K562 (cell line): Measurements from ENCODE around the gene GAD1. TPM values are rescaled to one million over a fixed set of nuclear protein-coding genes. Genes with fewer than 3 reads are reported as not detected.

ENCODE experiments used
- ATAC-seq: fragments of 200-7000 bp; cut with Tn5 transposase; 3 replicates; pipeline ENCODE4 v1.9.1; 2020; ENCODE audit warnings: moderate library complexity
- BruUV-seq: library from RNA; stranded (reverse); fragments of 400-500 nt; replicated peaks from 2 replicates; lab custom pipeline; 2021; lab: Mats Ljungman, UMichigan
- CTCF ChIA-PET: fragments of 300-600 bp; formaldehyde crosslinking; extraction: SDS; loops from one replicate; lab custom pipeline; 2021; ENCODE audit warnings: low intra/inter-chr PET ratio; lab: Yijun Ruan, JAX
- POLR2A ChIA-PET: fragments of 300-600, 350-650 bp; sonication (Branson Sonifier 250); formaldehyde crosslinking; extraction: SDS; loops from one replicate; lab custom pipeline; 2021; ENCODE audit warnings: antibody characterized with exemption, inconsistent platforms; lab: Yijun Ruan, JAX
- DNase-seq, 4 experiments: peaks; one replicate each; pipeline versions ENCODE4 v3.0.0 to v3.0.0-alpha.2; 2011 to 2018; ENCODE audit warnings: low spot score in 3 of 4, mixed read lengths in 3 of 4; ENCODE audit errors: extremely low read depth in 1 of 4
- FAIRE-seq: peaks from 2 replicates; lab custom pipeline; 2011; peaks lifted over from hg19 to GRCh38; lab: Jason Lieb, UNC
- H2AFZ ChIP-seq: 2 replicates; pipeline ENCODE4 v1.6.0; 2011; ENCODE audit warnings: low read depth, low read length, control low read depth, inconsistent platforms
- H3K27ac ChIP-seq: fragments of 200-600 bp; 3 replicates; pipeline ENCODE4 v1.8.0; 2011; ENCODE audit warnings: low read depth, mild to moderate bottlenecking, control low read depth, inconsistent platforms, low read length, moderate library complexity, mixed read lengths; ENCODE audit errors: extremely low read depth
- H3K27me3 ChIP-seq, 2 experiments: fragments of 300-600 bp in 1 of 2; 2 replicates in 1 of 2; 3 replicates in 1 of 2; pipeline versions ENCODE4 v1.6.0 to v1.8.0; 2011; ENCODE audit warnings: inconsistent platforms in 2 of 2, low read length in 2 of 2, mild to moderate bottlenecking in 1 of 2, mixed read lengths in 1 of 2, moderate library complexity in 1 of 2; ENCODE audit not compliant: control insufficient read depth in 2 of 2, insufficient read depth in 2 of 2
- H3K36me3 ChIP-seq: fragments of 300-600 bp; 3 replicates; pipeline ENCODE4 v1.8.0; 2011; ENCODE audit warnings: mild to moderate bottlenecking, low read length, inconsistent platforms; ENCODE audit not compliant: control insufficient read depth, insufficient read depth
- H3K4me1 ChIP-seq, 2 experiments: fragments of 200-600 bp in 1 of 2; replicated peaks in 1 of 2; 2 replicates in 1 of 2; 3 replicates in 1 of 2; pipeline versions ENCODE4 v1.5.1 to v1.8.0; 2011; ENCODE audit warnings: inconsistent platforms in 2 of 2, low read length in 2 of 2, mild to moderate bottlenecking in 1 of 2, mixed read lengths in 1 of 2, moderate library complexity in 1 of 2; ENCODE audit not compliant: control insufficient read depth in 2 of 2, insufficient read depth in 2 of 2
- H3K4me2 ChIP-seq: 2 replicates; pipeline ENCODE4 v1.6.1; 2011; ENCODE audit warnings: low read length, control low read depth, inconsistent platforms, mixed read lengths; ENCODE audit not compliant: insufficient read depth
- H3K4me3 ChIP-seq: fragments of 200-600 bp; sonication (generic), shearing (Covaris generic); 2 replicates; pipeline ENCODE4 v1.5.1; 2016; ENCODE audit warnings: control low read depth, inconsistent platforms
- H3K79me2 ChIP-seq: fragments of 200-600 bp; 3 replicates; pipeline ENCODE4 v1.8.0; 2011; ENCODE audit warnings: low read length, inconsistent platforms; ENCODE audit not compliant: control insufficient read depth, insufficient read depth
- H3K9ac ChIP-seq, 2 experiments: 2 replicates each; pipeline versions ENCODE4 v1.6.0 to v1.6.1; 2011; ENCODE audit warnings: low read depth in 2 of 2, low read length in 2 of 2, control low read depth in 1 of 2, inconsistent platforms in 1 of 2, mild to moderate bottlenecking in 1 of 2, mixed read lengths in 1 of 2; ENCODE audit not compliant: insufficient read depth in 1 of 2
- H3K9me1 ChIP-seq: one replicate; pipeline ENCODE4 v1.6.0; 2011; ENCODE audit warnings: inconsistent platforms, mild to moderate bottlenecking, low read length, moderate library complexity; ENCODE audit not compliant: control insufficient read depth, insufficient read depth
- H3K9me3 ChIP-seq: replicated peaks from 2 replicates; pipeline ENCODE4 v1.5.1; 2011; ENCODE audit warnings: low read depth, low read length, inconsistent platforms; ENCODE audit not compliant: control insufficient read depth, insufficient read depth
- H4K20me1 ChIP-seq: replicated peaks from 2 replicates; pipeline ENCODE4 v1.6.1; 2011; ENCODE audit warnings: low read length, inconsistent platforms, mixed read lengths; ENCODE audit not compliant: control insufficient read depth, insufficient read depth
- ASH1L ChIP-seq: fragments of 450-650 bp; IDR thresholded peaks from 2 replicates; pipeline ENCODE4 v1.6.1; 2018; ENCODE audit warnings: borderline replicate concordance, mild to moderate bottlenecking, low read depth; ENCODE audit not compliant: partially characterized antibody
- CHD2 ChIP-seq: IDR thresholded peaks from 2 replicates; pipeline ENCODE4 v1.6.1; 2011; ENCODE audit warnings: low read depth, low read length
- CREB3L1 ChIP-seq: fragments of 450-650 bp; IDR thresholded peaks from 2 replicates; pipeline ENCODE4 v1.6.1; 2014; ENCODE audit warnings: low read depth, mild to moderate bottlenecking, moderate library complexity, borderline replicate concordance
- CSDE1 ChIP-seq, 2 experiments: fragments of 450-650 bp; IDR thresholded peaks; 2 replicates each; pipeline ENCODE4 v1.6.1; 2016; ENCODE audit warnings: mild to moderate bottlenecking in 1 of 2
- KDM1A ChIP-seq, 2 experiments: fragments of 450-650 bp; IDR thresholded peaks; 2 replicates each; pipeline ENCODE4 v1.6.1; 2016; ENCODE audit warnings: mild to moderate bottlenecking in 2 of 2
- MAZ ChIP-seq, 2 experiments: fragments of 450-650 bp in 1 of 2; sonication (generic) in 1 of 2; formaldehyde crosslinking; IDR thresholded peaks in 1 of 2; conservative IDR thresholded peaks in 1 of 2; 2 replicates each; pipeline versions ENCODE4 v1.4.0 to v1.5.0; 2020; ENCODE audit warnings: mild to moderate bottlenecking in 1 of 2, missing genetic modification reagents in 1 of 2
- NFIC ChIP-seq: fragments of 450-650 bp; IDR thresholded peaks from 2 replicates; pipeline ENCODE4 v1.6.1; 2017; ENCODE audit warnings: mild to moderate bottlenecking, inconsistent platforms
- NR4A1 ChIP-seq, 2 experiments: fragments of 250-450 bp in 1 of 2; fragments of 450-650 bp in 1 of 2; sonication (Bioruptor Pico) in 1 of 2; IDR thresholded peaks; 2 replicates each; pipeline versions ENCODE4 v1.4.0 to v1.6.1; 2016 to 2020; ENCODE audit warnings: mild to moderate bottlenecking in 2 of 2, missing compliant biosample characterization in 1 of 2, missing genetic modification characterization in 1 of 2, moderate library complexity in 1 of 2
- PRMT5 ChIP-seq: sonication (generic); formaldehyde crosslinking; IDR thresholded peaks from 2 replicates; pipeline ENCODE4 v1.5.0; 2020; ENCODE audit warnings: missing genetic modification reagents
- RFX1 ChIP-seq: fragments of 450-650 bp; IDR thresholded peaks from 2 replicates; pipeline ENCODE4 v1.6.1; 2016; ENCODE audit warnings: mild to moderate bottlenecking, moderate library complexity
- SMAD3 ChIP-seq: fragments of 450-650 bp; formaldehyde crosslinking; conservative IDR thresholded peaks from 2 replicates; pipeline ENCODE4 v1.4.0; 2020; ENCODE audit warnings: mild to moderate bottlenecking
- SUPT5H ChIP-seq: fragments of 450-650 bp; IDR thresholded peaks from 2 replicates; pipeline ENCODE4 v1.6.1; 2016
- TEAD4 ChIP-seq, 2 experiments: sonication (generic) in 1 of 2; formaldehyde crosslinking in 1 of 2; IDR thresholded peaks; 2 replicates each; pipeline versions ENCODE4 v1.6.1 to v1.8.0; 2012 to 2022; ENCODE audit warnings: borderline replicate concordance in 1 of 2, inconsistent platforms in 1 of 2, low read length in 1 of 2, mild to moderate bottlenecking in 1 of 2, missing genetic modification reagents in 1 of 2
- ZNF586 ChIP-seq: fragments of 450-650 bp; formaldehyde crosslinking; conservative IDR thresholded peaks from 2 replicates; pipeline ENCODE4 v1.4.0; 2020; ENCODE audit warnings: mild to moderate bottlenecking, moderate library complexity
- ZNF668 ChIP-seq: fragments of 250-450 bp; sonication (Bioruptor Pico); IDR thresholded peaks from 2 replicates; pipeline ENCODE4 v1.8.0; 2022; ENCODE audit warnings: mild to moderate bottlenecking, inconsistent platforms
- ZSCAN32 ChIP-seq: fragments of 450-650 bp; formaldehyde crosslinking; IDR thresholded peaks from 2 replicates; pipeline ENCODE4 v1.4.0; 2020; ENCODE audit warnings: mild to moderate bottlenecking, moderate library complexity
- WGBS: fragments of 100-300 bp; shearing (Covaris generic); methylation state at CpG from one replicate; pipeline ENCODE4 v1.1.6; 2016; ENCODE audit warnings: low coverage, mixed read lengths; ENCODE audit not compliant: insufficient coverage; ENCODE audit errors: missing lambda C conversion rate; 5-methylcytosine and 5-hydroxymethylcytosine counted together
- in situ Hi-C: fragments of 300-500 bp; cut with MboI; formaldehyde crosslinking; loops from 4 replicates; pipeline ENCODE4 v1.15.0; 2018; ENCODE audit warnings: inconsistent platforms, mixed read lengths
- intact Hi-C: fragments of 100-400 bp; cut with micrococcal nuclease; formaldehyde crosslinking; loops from 2 replicates; pipeline ENCODE4 v1.14.2; 2022
- polyA plus RNA-seq, 8 experiments: library from polyadenylated mRNA; depleted of rRNA in 4 of 8; stranded (reverse) in 5 of 8; unstranded in 3 of 8; fragments of >200 nt; fragmentation: Nextera tagmentation in 2 of 8; fragmentation: Illumina TruSeq in 1 of 8; extraction: Ambion mirVana in 2 of 8; extraction: Trizol in 1 of 8; gene quantifications; 2 replicates each; pipeline versions ENCODE4 v1.2.1 to v1.2.3, GENCODE V29; 2011 to 2014; ENCODE audit warnings: inconsistent platforms in 1 of 8, missing spikeins in 1 of 8
- total RNA-seq, 7 experiments: library from RNA; depleted of rRNA in 6 of 7; stranded (reverse); fragments of >200 nt in 6 of 7; fragmentation: Illumina TruSeq in 2 of 7; extraction: Trizol in 2 of 7; gene quantifications; 2 replicates each; pipeline versions ENCODE4 v1.2.1 to v1.2.3, GENCODE V29; 2011 to 2021; ENCODE audit warnings: low replicate concordance in 1 of 7
- TF ChIP-seq, protein P1 (sequence below): fragments of 200-800 bp; sonication (Bioruptor generic); IDR thresholded peaks from 2 replicates; pipeline ENCODE4 v1.6.1; 2017; ENCODE audit warnings: missing genetic modification characterization, missing compliant biosample characterization

GAD1 gene
- total and polyA plus RNA-seq, 9 of the 15 experiments (the other 6 are each of a cell fraction or from before 2014, with no cell fraction given) = 2.7 to 29.1 (median 15.7) TPM

DNA sequence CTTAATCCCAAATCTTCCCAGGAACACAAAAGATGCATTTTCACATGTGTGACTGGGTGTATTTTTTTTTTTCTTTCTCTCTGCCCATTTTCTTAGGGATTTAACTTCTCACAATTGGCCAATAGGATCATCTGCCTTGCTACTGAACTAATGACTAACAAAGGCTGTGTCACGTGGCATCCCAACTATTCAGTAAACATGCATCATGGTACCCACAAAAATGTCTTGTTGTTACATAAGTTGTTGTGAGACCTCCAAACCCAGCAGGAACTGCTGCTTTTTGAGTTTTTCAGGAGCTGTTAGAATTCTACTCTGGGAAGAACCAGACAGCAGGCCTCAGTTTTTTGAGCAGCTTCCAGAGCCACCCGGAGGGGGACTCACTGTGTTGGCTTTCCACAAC, 31.9 kb downstream of the GAD1 start:
- no TSS peak for BruUV-seq
- intact Hi-C loops = no loop called here

More for the DNA sequence above, 31.9 kb downstream of the GAD1 start:
- no peak overlapping the region for H3K9ac ChIP-seq
- no peaks in the 10 kb centered on the region for H3K79me2 ChIP-seq
- no peaks in the 10 kb centered on the region for H3K36me3 ChIP-seq
- CTCF ChIA-PET = no interaction called here
- H3K4me3 ChIP-seq = no peak overlapping the region
- 28% methylated on average over 2 of the region's 2 CpGs for WGBS
- POLR2A ChIA-PET = interaction anchor here (1.2 kb wide), 1 partner anchor 13 kb away, joined by 3 read pairs; no protein-coding TSS in a partner anchor
- H2AFZ ChIP-seq = no peak overlapping the region
- no peaks in the 10 kb centered on the region for H3K4me1 ChIP-seq
- H4K20me1 ChIP-seq = no peaks in the 10 kb centered on the region
- TF ChIP-seq, protein P1, sequence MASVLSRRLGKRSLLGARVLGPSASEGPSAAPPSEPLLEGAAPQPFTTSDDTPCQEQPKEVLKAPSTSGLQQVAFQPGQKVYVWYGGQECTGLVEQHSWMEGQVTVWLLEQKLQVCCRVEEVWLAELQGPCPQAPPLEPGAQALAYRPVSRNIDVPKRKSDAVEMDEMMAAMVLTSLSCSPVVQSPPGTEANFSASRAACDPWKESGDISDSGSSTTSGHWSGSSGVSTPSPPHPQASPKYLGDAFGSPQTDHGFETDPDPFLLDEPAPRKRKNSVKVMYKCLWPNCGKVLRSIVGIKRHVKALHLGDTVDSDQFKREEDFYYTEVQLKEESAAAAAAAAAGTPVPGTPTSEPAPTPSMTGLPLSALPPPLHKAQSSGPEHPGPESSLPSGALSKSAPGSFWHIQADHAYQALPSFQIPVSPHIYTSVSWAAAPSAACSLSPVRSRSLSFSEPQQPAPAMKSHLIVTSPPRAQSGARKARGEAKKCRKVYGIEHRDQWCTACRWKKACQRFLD = no peak
- TF ChIP-seq CSDE1 (IDR thresholded peaks at IDR 0.05) (no peak), NFIC (no peak), ZNF586 (CRISPR knock-in tag) (no peak), PRMT5 (CRISPR knock-in tag) (no peak), RFX1 (no peak), SUPT5H (no peak), CREB3L1 (no peak), ZNF668 (CRISPR knock-in tag) (no peak), SMAD3 (CRISPR knock-in tag) (no peak), ASH1L (no peak), MAZ (CRISPR knock-in tag; conservative IDR thresholded peaks at IDR 0.05 in 1 of 2, IDR thresholded peaks at IDR 0.05 in 1 of 2) (no peak), TEAD4 (IDR thresholded peaks at IDR 0.05; ENCODE audit: low read length) (no peak), TEAD4 (CRISPR knock-in tag; IDR thresholded peaks at IDR 0.05; ENCODE audit: borderline replicate concordance) (no peak), CHD2 (no peak), KDM1A (IDR thresholded peaks at IDR 0.05) (no peak), ZSCAN32 (CRISPR knock-in tag) (no peak), NR4A1 (CRISPR knock-in tag; IDR thresholded peaks at IDR 0.05) (no peak), NR4A1 (tag; IDR thresholded peaks at IDR 0.05) (no peak)
- ATAC-seq = no peak
- no peak for DNase-seq
- no peaks in the 10 kb centered on the region for H3K27me3 ChIP-seq
- H3K27ac ChIP-seq = no peak overlapping the region
- FAIRE-seq = no peak
- in situ Hi-C loops = no loop called here
- no peak overlapping the region for H3K4me2 ChIP-seq
- no peaks in the 10 kb centered on the region for H3K9me3 ChIP-seq
- no peaks in the 10 kb centered on the region for H3K9me1 ChIP-seq
